Thymus (tissue), 11 donors: ENCODE measurements around the gene DUT. TPM values are rescaled to one million over a fixed set of nuclear protein-coding genes. Genes with fewer than 3 reads are reported as not detected.

Experiments used
- DNase-seq, 9 donors: peaks; one replicate each; pipeline ENCODE4 v3.0.0-alpha.2; 2013; ENCODE audit warnings: low spot score in 9 of 9, low read depth in 6 of 9, missing footprints in 1 of 9
- H3K27ac ChIP-seq, 2 donors: one replicate each; pipeline ENCODE4 v1.5.1; 2013; ENCODE audit warnings: control low read depth in 1 of 2, low read depth in 1 of 2, low read length in 1 of 2, mild to moderate bottlenecking in 1 of 2, moderate library complexity in 1 of 2
- H3K27me3 ChIP-seq, 2 donors: one replicate each; pipeline ENCODE4 v1.5.1; 2013; ENCODE audit warnings: low read length in 1 of 2; ENCODE audit not compliant: control insufficient read depth in 2 of 2, insufficient read depth in 1 of 2
- H3K36me3 ChIP-seq, 2 donors: one replicate each; pipeline ENCODE4 v1.5.1; 2013; ENCODE audit warnings: low read length in 1 of 2, mild to moderate bottlenecking in 1 of 2, moderate library complexity in 1 of 2; ENCODE audit not compliant: control insufficient read depth in 2 of 2, insufficient read depth in 2 of 2
- H3K4me1 ChIP-seq, 2 donors: one replicate each; pipeline ENCODE4 v1.5.1; 2013; ENCODE audit warnings: low read length in 2 of 2; ENCODE audit not compliant: control insufficient read depth in 2 of 2, insufficient read depth in 2 of 2
- H3K4me3 ChIP-seq, 2 donors: one replicate each; pipeline ENCODE4 v1.5.1; 2013; ENCODE audit warnings: low read length in 2 of 2, control low read depth in 1 of 2, mild to moderate bottlenecking in 1 of 2
- H3K9me3 ChIP-seq, 2 donors: one replicate each; pipeline ENCODE4 v1.5.1; 2013; ENCODE audit warnings: low read length in 1 of 2, mild to moderate bottlenecking in 1 of 2; ENCODE audit not compliant: control insufficient read depth in 2 of 2, insufficient read depth in 1 of 2
- WGBS: extraction: QIAGEN DNeasy Blood & Tissue Kit; methylation state at CpG from one replicate; pipeline ENCODE4 v1.1.7; 2013; 5-methylcytosine and 5-hydroxymethylcytosine counted together
- polyA plus RNA-seq: library from polyadenylated mRNA; stranded (reverse); fragments of 200-250 nt; gene quantifications from one replicate; pipeline ENCODE4 v1.2.3, GENCODE V29; 2013
- total RNA-seq: library from RNA; stranded (reverse); fragments of 120-200 nt; gene quantifications from one replicate; pipeline ENCODE4 v1.2.4, GENCODE V29; 2013
- donor health status: healthy.

DUT gene
- total and polyA plus RNA-seq, 2 donors = 178 to 189 TPM

DNA sequence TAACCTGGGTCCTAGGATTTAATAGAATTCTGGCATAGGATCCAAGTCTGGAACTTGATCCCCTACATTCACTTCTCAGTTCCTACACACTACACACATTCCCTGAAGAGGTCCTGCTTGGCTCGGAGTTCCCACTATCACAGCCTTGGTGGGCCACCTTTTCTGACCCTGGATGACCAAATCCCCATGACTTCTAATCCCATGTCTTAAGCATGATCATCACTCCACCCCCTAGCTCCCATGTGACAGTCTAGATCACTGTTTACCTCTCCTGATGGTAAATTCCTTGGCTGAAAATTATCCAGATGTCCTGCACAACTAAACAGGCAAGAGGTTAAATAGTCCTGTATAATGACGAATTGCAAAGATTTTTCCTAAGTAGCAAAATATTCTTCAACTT is 40.3 kb downstream of the DUT start:
- H3K27ac ChIP-seq = no peak overlapping the region
- no peaks in the 10 kb centered on the region for H3K27me3 ChIP-seq
- H3K4me3 ChIP-seq = no peak overlapping the region
- no peaks in the 10 kb centered on the region for H3K36me3 ChIP-seq
- 96% methylated on average over 2 of the region's 2 CpGs for WGBS
- H3K4me1 ChIP-seq = no peaks in the 10 kb centered on the region
- H3K9me3 ChIP-seq = no peaks in the 10 kb centered on the region
- DNase-seq = no peak

DNA sequence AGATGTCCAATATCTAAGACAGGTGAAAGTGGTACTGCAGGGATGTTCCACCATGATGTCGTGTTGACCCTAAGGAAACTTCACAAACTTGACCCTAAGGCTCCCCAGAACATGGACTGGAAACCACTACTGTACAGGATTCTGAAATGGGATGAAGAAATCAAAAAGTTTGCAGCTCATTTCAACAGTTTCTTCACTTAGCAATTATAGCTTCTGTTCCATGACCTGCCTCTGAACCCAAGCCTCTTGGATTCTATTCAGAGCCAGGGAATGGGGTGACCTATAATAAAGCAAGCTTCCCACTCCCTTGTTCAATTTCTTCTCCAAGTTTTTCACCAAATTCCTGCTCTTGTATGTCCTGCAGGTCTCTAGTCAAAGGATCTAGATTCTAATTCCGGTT is 40.7 kb downstream of the DUT start:
- Histone ChIP-seq H3K36me3 (no peaks in the 10 kb centered on the region), H3K4me3 (no peak overlapping the region), H3K9me3 (no peaks in the 10 kb centered on the region), H3K27ac (no peak overlapping the region), H3K27me3 (no peaks in the 10 kb centered on the region), H3K4me1 (no peaks in the 10 kb centered on the region)
- 70% methylated on average over 2 of the region's 2 CpGs for WGBS
- DNase-seq = no peak

DNA sequence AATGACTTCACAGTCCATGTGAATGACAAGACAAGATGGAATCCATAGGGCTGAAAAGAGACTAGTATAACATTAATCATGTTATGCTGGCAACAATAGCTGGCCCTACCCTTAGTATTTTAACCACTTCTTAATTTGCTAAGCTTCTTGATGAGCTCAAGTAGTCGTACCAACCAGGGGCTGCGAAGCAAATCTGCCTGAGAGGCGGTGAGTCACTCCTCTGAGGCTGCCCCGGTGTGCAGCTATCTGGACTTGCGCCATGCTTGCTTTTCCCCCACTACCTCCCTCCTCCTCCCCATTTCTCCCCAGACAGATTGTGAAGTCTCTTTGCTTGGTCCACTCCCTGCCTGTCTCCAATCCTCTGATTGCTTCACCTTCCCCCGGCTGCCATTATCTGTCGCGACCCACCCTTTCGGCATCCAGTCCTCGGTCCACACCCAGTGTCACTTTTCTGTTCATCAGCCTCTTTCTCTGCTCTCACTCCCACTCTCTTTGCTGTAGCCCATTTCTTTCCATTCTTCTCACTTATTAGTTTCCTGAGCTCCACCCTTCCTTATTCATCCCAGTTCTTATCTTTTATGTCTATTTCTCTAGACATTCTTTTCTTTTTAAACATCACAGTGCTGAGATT is 42.7 kb downstream of the DUT start:
- Histone ChIP-seq H3K27me3 (no peaks in the 10 kb centered on the region), H3K9me3 (no peaks in the 10 kb centered on the region), H3K36me3 (no peaks in the 10 kb centered on the region), H3K4me1 (no peaks in the 10 kb centered on the region), H3K27ac (no peak overlapping the region), H3K4me3 (no peak overlapping the region)
- 95% methylated on average over 10 of the region's 10 CpGs for WGBS
- no peak for DNase-seq

DNA sequence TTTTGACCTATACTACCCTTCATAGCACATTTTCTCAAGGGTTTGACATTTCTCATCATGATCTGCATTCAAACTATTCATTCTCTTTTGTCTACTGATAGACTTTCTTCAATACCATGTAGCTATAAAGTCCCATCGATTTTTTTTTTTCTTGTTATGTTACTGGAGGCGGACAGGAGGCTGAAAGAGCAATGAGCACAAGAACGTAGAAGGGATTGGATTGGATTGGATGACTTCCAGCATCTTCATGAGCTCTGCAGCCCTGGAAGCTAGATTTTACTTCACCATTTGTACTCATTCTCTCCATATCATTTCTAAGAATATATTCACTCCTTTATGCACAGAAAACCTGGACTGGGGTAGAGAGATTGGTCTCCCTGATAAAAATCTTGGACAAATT is 43.2 kb downstream of the DUT start:
- Histone ChIP-seq H3K27me3 (no peaks in the 10 kb centered on the region), H3K36me3 (no peaks in the 10 kb centered on the region), H3K9me3 (no peaks in the 10 kb centered on the region), H3K27ac (no peak overlapping the region), H3K4me1 (no peaks in the 10 kb centered on the region), H3K4me3 (no peak overlapping the region)
- no peak for DNase-seq
- 95% methylated on average over 3 of the region's 3 CpGs for WGBS

DNA sequence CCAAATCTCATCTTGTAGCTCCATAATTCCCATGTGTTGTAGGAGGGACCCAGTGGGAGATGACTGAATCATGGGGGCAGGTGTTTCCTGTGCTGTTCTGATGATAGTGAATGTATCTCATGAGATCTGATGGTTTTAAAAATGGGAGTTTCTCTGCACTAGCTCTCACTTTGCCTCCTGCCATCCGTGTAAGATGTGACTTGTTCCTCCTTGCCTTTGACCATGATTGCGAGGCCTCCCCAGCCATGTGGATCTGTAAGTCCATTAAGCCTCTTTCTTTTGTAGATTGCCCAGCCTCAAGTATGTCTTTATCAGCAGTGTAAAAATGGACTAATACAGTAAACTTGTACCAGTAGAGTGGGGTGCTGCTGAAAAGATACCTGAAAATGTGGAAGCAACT is 44.5 kb downstream of the DUT start:
- H3K4me1 ChIP-seq = no peaks in the 10 kb centered on the region
- H3K27me3 ChIP-seq = no peaks in the 10 kb centered on the region
- no peaks in the 10 kb centered on the region for H3K36me3 ChIP-seq
- no peak for DNase-seq
- H3K27ac ChIP-seq = no peak overlapping the region
- 91% methylated on average over 2 of the region's 2 CpGs for WGBS
- H3K4me3 ChIP-seq = no peak overlapping the region
- H3K9me3 ChIP-seq = no peaks in the 10 kb centered on the region

DNA sequence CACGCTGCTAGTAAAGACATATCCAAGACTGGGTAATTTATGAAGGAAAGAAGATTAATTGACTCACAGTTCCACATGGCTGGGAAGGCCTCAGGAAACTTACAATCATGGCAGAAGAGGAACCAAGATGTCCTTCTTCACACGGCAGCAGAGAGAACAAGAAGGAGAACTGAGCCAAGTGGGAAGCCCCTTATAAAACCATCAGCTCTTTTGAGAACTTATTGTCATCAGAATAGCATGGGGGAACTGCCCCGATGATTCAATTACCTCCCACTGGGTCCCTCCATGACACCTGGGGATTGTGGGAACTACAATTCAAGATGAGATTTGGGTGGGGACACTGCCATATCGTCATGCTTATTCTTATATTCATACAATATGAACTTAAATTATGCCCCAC is 49.0 kb downstream of the DUT start:
- no peaks in the 10 kb centered on the region for H3K36me3 ChIP-seq
- DNase-seq = no peak
- H3K4me1 ChIP-seq = no peaks in the 10 kb centered on the region
- no peaks in the 10 kb centered on the region for H3K27me3 ChIP-seq
- H3K27ac ChIP-seq = no peak overlapping the region
- no peak overlapping the region for H3K4me3 ChIP-seq
- 95% methylated on average over 4 of the region's 4 CpGs for WGBS
- no peaks in the 10 kb centered on the region for H3K9me3 ChIP-seq

DNA sequence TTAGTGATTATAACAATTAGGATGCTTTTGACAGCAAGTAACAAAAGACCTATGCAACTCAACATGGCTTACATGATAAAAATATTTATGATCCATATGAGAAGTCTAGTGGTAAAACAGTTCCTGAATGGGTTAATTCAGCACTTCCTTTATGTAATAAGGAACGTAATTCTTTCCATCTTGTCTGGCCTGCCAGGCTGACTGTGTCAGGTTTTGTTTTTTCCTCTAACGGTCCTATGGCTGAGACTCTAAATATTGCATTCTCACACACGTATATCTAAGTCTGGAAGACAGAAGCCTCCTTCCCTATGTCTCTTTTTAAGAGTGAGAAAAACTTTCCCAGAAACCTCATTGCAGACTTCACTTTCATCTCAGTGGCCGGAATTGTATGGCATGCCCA is 50.6 kb downstream of the DUT start:
- H3K27ac ChIP-seq = no peak overlapping the region
- no peaks in the 10 kb centered on the region for H3K4me1 ChIP-seq
- no peaks in the 10 kb centered on the region for H3K36me3 ChIP-seq
- H3K9me3 ChIP-seq = no peaks in the 10 kb centered on the region
- H3K4me3 ChIP-seq = no peak overlapping the region
- WGBS = 60% methylated on average over 4 of the region's 4 CpGs
- no peak for DNase-seq
- H3K27me3 ChIP-seq = no peaks in the 10 kb centered on the region

DNA sequence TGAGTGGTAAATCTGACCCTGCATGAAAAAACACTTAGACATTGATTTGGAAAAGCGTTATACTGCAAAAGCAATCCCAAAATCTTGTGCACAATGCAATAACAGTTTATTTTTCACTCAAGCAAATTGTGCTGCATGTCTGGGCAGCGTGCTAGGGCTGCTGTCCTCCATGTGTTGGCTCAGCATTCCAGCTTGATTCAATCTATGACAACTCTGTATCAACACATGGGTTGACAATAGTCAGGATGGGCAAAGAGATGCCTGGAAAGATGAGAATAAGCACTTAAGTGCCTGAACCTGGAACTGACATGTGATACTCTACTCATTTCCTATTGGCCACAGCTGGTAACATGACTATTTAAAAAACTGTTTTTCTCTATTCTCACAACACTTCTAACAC is 51.8 kb downstream of the DUT start:
- H3K36me3 ChIP-seq = no peaks in the 10 kb centered on the region
- no peak for DNase-seq
- no peak overlapping the region for H3K4me3 ChIP-seq
- no peak overlapping the region for H3K27ac ChIP-seq
- 96% methylated on average over 2 of the region's 2 CpGs for WGBS
- no peaks in the 10 kb centered on the region for H3K4me1 ChIP-seq
- no peaks in the 10 kb centered on the region for H3K9me3 ChIP-seq
- H3K27me3 ChIP-seq = no peaks in the 10 kb centered on the region

DNA sequence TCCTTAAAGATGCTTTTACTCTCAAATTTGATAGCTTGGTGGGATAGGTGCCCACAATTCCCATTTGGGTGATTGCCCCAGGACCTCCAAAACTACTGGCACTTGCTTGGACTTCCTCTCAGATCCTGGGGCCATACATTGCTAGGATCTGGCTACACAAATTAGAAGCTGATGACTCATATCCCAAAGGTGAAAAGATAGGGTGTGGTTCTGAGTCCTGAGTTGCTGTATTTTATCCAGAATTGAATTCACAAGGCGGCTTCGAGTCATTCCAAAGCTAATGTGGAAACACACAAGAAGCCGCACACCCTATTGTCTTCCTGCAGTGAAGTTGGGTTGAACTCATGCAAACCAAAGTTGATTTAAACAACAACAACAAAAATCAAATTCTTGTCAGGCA is 53.4 kb downstream of the DUT start:
- H3K4me3 ChIP-seq = no peak overlapping the region
- H3K27ac ChIP-seq = no peak overlapping the region
- H3K36me3 ChIP-seq = no peaks in the 10 kb centered on the region
- H3K9me3 ChIP-seq = no peaks in the 10 kb centered on the region
- WGBS = 97% methylated on average over 3 of the region's 3 CpGs
- H3K4me1 ChIP-seq = no peaks in the 10 kb centered on the region
- no peaks in the 10 kb centered on the region for H3K27me3 ChIP-seq
- no peak for DNase-seq
